DND-41 (cell line): ENCODE results near the gene MS4A5.

Experiments used
- ATAC-seq: fragments of 200-7000 bp; cut with Tn5 transposase; 3 replicates; pipeline ENCODE4 v1.9.1; 2021; ENCODE audit warnings: low read depth; ENCODE audit not compliant: insufficient read depth
- DNase-seq: peaks from one replicate; pipeline ENCODE4 v3.0.0-alpha.2; 2020
- H2AFZ ChIP-seq: 2 replicates; pipeline ENCODE4 v1.6.0; 2012; ENCODE audit warnings: low read depth, low read length
- H3K27ac ChIP-seq: 2 replicates; pipeline ENCODE4 v1.5.1; 2012; ENCODE audit warnings: low read length, inconsistent platforms
- H3K27me3 ChIP-seq: fragments of 200-600 bp; sonication (generic); 2 replicates; pipeline ENCODE4 v1.6.0; 2012; ENCODE audit warnings: low read length, mild to moderate bottlenecking, inconsistent platforms; ENCODE audit not compliant: insufficient read depth, poor library complexity
- H3K36me3 ChIP-seq: 2 replicates; pipeline ENCODE4 v1.5.1; 2012; ENCODE audit warnings: low read length, inconsistent platforms; ENCODE audit not compliant: insufficient read depth
- H3K4me1 ChIP-seq: 2 replicates; pipeline ENCODE4 v1.5.1; 2012; ENCODE audit warnings: mild to moderate bottlenecking, low read length; ENCODE audit not compliant: insufficient read depth
- H3K4me2 ChIP-seq: 2 replicates; pipeline ENCODE4 v1.6.0; 2012; ENCODE audit warnings: mild to moderate bottlenecking, moderate library complexity, low read length, inconsistent platforms; ENCODE audit not compliant: insufficient read depth
- H3K4me3 ChIP-seq, 2 experiments: fragments of 200-600 bp in 1 of 2; shearing (Covaris generic) in 1 of 2; 2 replicates each; pipeline ENCODE4 v1.5.1; 2012 to 2016; ENCODE audit warnings: inconsistent platforms in 2 of 2, low read length in 2 of 2, mild to moderate bottlenecking in 2 of 2, low read depth in 1 of 2, moderate library complexity in 1 of 2
- H3K79me2 ChIP-seq: 2 replicates; pipeline ENCODE4 v1.6.0; 2012; ENCODE audit warnings: low read length, inconsistent platforms; ENCODE audit not compliant: insufficient read depth
- H3K9ac ChIP-seq: 2 replicates; pipeline ENCODE4 v1.6.0; 2012; ENCODE audit warnings: low read depth, mild to moderate bottlenecking, inconsistent platforms, low read length, moderate library complexity
- H3K9me3 ChIP-seq: 2 replicates; pipeline ENCODE4 v1.5.1; 2012; ENCODE audit warnings: low read length, moderate library complexity, mild to moderate bottlenecking, inconsistent platforms; ENCODE audit not compliant: insufficient read depth, severe bottlenecking
- H4K20me1 ChIP-seq: 2 replicates; pipeline ENCODE4 v1.6.0; 2012; ENCODE audit warnings: low read length; ENCODE audit not compliant: insufficient read depth
- EZH2 ChIP-seq: IDR thresholded peaks from 3 replicates; pipeline ENCODE4 v1.6.1; 2012; ENCODE audit warnings: borderline replicate concordance, low read depth, mild to moderate bottlenecking, moderate library complexity, low read length, inconsistent platforms; ENCODE audit not compliant: severe bottlenecking
- TF ChIP-seq, protein P1 (sequence below): IDR thresholded peaks from 2 replicates; pipeline ENCODE4 v1.5.1; 2012; ENCODE audit warnings: borderline replicate concordance, low read length, moderate library complexity, mild to moderate bottlenecking; ENCODE audit not compliant: poor library complexity, severe bottlenecking; ENCODE audit errors: extremely low read depth

Gene MS4A5

GRCh38 chr11:60396382-60396781 lies 33.0 kb upstream of the MS4A5 start, which contains the start of gene MS4A14:
Gene MS4A14 (plus strand): TSS chr11:60396459. CDS start chr11:60396579, 120 bp downstream.
- H3K9ac ChIP-seq = no peak within 1 kb of the TSS
- H3K4me1 ChIP-seq = no peaks in the 10 kb centered on the region
- DNase-seq (no peak), ATAC-seq (no peak)
- no peak within 1 kb of the TSS for H3K27ac ChIP-seq
- H3K4me2 ChIP-seq = no peak within 1 kb of the TSS
- TF ChIP-seq, protein P1, sequence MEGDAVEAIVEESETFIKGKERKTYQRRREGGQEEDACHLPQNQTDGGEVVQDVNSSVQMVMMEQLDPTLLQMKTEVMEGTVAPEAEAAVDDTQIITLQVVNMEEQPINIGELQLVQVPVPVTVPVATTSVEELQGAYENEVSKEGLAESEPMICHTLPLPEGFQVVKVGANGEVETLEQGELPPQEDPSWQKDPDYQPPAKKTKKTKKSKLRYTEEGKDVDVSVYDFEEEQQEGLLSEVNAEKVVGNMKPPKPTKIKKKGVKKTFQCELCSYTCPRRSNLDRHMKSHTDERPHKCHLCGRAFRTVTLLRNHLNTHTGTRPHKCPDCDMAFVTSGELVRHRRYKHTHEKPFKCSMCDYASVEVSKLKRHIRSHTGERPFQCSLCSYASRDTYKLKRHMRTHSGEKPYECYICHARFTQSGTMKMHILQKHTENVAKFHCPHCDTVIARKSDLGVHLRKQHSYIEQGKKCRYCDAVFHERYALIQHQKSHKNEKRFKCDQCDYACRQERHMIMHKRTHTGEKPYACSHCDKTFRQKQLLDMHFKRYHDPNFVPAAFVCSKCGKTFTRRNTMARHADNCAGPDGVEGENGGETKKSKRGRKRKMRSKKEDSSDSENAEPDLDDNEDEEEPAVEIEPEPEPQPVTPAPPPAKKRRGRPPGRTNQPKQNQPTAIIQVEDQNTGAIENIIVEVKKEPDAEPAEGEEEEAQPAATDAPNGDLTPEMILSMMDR = no peak
- no peak for TF ChIP-seq EZH2
- H3K4me3 ChIP-seq = no peak within 1 kb of the TSS
- H3K36me3 ChIP-seq = no peaks in the 10 kb centered on the region
- H2AFZ ChIP-seq = no peak within 1 kb of the TSS
- H4K20me1 ChIP-seq = no peaks in the 10 kb centered on the region
- no peaks in the 10 kb centered on the region for H3K27me3 ChIP-seq
- H3K9me3 ChIP-seq = no peaks in the 10 kb centered on the region
- H3K79me2 ChIP-seq = no peaks in the 10 kb centered on the region

- H2AFZ ChIP-seq = no peak overlapping the region
- no peaks in the 10 kb centered on the region for H3K79me2 ChIP-seq
- H3K9ac ChIP-seq = no peak overlapping the region
- H4K20me1 ChIP-seq = no peaks in the 10 kb centered on the region
- TF ChIP-seq, protein P1 = no peak
- no peak for TF ChIP-seq EZH2
- no peaks in the 10 kb centered on the region for H3K9me3 ChIP-seq
- H3K36me3 ChIP-seq = no peaks in the 10 kb centered on the region
- no peaks in the 10 kb centered on the region for H3K27me3 ChIP-seq
- DNase-seq = no peak
- no peaks in the 10 kb centered on the region for H3K4me1 ChIP-seq
- H3K4me2 ChIP-seq = no peak overlapping the region
- H3K27ac ChIP-seq = no peak overlapping the region
- no peak overlapping the region for H3K4me3 ChIP-seq
- no peak for ATAC-seq
These were observed 32.6 kb upstream of the MS4A5 start for GRCh38 chr11:60396799-60397198.

DNA sequence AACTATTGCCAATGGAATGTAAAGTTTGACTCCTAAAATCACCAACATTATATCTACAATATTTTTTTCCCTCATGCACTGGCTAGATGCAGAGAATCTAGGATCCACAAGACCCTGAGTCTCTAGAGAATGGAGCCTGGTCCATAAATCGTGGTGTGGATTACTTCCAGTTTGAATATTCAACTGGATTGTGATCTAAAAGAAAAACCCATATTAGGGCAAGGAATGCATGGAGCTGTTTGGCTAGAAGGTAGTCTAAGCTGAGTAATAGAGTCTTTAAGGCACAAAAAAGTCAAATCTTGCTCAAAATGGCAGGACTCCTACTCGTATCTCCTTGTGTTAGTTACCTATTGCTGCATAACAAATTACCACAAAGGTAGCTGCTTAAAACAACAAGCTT lies 9.4 kb upstream of the MS4A5 start:
- H3K79me2 ChIP-seq = no peaks in the 10 kb centered on the region
- no peak overlapping the region for H3K27ac ChIP-seq
- H3K4me1 ChIP-seq = no peaks in the 10 kb centered on the region
- no peak overlapping the region for H3K4me3 ChIP-seq
- DNase-seq (no peak), ATAC-seq (no peak)
- no peak overlapping the region for H2AFZ ChIP-seq
- H3K9ac ChIP-seq = no peak overlapping the region
- no peaks in the 10 kb centered on the region for H3K36me3 ChIP-seq
- TF ChIP-seq, protein P1 = no peak
- no peak for TF ChIP-seq EZH2
- no peaks in the 10 kb centered on the region for H3K27me3 ChIP-seq
- H4K20me1 ChIP-seq = no peaks in the 10 kb centered on the region
- H3K9me3 ChIP-seq = no peaks in the 10 kb centered on the region
- no peak overlapping the region for H3K4me2 ChIP-seq

DNA sequence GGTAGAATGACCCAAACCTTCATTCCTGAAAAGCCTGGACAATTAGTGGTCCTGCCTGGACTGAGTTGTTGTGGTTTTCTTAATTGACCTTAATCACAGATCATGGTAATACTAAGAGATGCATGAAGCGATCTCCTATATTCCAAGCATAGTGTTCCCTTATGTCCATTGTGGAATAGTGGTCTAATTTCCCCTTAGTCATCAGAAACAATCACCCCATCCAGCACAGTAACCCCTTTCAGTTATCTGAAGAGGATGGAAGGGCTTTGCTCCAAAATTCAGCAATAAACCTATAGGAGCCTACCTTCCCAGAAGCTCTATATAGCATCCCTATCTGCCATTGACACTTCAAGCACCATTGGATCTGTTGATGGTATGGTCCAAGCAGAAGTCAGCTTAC lies 6.8 kb upstream of the MS4A5 start:
- Histone ChIP-seq H3K4me2 (no peak overlapping the region), H3K4me1 (no peaks in the 10 kb centered on the region), H3K79me2 (no peaks in the 10 kb centered on the region), H3K9me3 (no peaks in the 10 kb centered on the region), H3K36me3 (no peaks in the 10 kb centered on the region), H3K27me3 (no peaks in the 10 kb centered on the region), H3K4me3 (no peak overlapping the region), H3K9ac (no peak overlapping the region), H4K20me1 (no peaks in the 10 kb centered on the region), H2AFZ (no peak overlapping the region), H3K27ac (no peak overlapping the region)
- ATAC-seq (no peak), DNase-seq (no peak)
- TF ChIP-seq, protein P1 = no peak
- no peak for TF ChIP-seq EZH2
